ENCODE data around the gene PAQR8. TPM values are rescaled to one million over a fixed set of nuclear protein-coding genes. Genes with fewer than 3 reads are reported as not detected.

PAQR8 gene
- polyA plus RNA-seq, 1 of the 3 experiments (the other 2 are of a cell fraction), result 2.3 TPM

DNA sequence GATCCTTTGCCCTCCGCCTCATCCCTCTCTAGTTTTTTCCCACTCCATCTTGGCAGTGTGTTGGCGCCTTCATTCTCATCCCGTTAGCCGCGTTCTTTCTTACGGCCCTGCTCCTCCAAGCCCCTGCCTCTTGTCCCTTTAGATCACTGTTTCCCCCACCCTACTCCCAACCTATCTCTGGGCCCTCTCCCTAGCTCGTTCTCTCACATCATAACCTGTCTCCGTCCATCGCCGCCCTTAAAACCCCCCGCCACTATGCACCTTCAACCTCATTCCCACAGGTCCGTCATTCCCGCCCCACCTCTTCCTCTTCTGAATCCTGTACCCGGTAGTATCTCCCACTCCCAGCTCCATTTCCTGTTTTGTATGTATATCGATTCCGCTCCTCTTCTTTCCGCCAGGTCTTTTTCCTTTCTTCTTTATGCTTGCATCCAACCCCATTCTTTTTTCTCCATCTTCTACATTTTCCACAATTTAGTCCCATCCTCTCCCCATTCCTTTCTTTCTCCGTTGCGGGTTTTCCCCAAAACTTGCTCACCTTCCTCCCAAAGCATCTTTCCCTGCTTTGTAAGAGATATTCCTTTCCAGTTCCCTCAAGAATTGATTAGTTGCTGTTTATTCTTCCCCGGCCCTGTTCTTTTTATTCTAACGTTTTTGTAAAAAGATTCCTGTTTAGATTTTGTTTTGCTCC lies 58.9 kb downstream of the PAQR8 start:
- Histone ChIP-seq H3K9ac (peak overlapping the region; percentile 94), H3K9me2 (no peaks in the 10 kb centered on the region), H3K27ac (ENCODE audit: low read depth in 2 of 2, low read length in 1 of 2) (peak overlapping the region; percentile 53 to 97), H3K27me3 (ENCODE audit: insufficient read depth) (no peaks in the 10 kb centered on the region), H3K4me3 (ENCODE audit: low read depth in 2 of 2, low read length in 1 of 2) (peak overlapping the region; percentile 78 to 88), H3K4me2 (peak overlapping the region; percentile 91), H2AFZ (ENCODE audit: low read depth) (peak overlapping the region; percentile 58; the same call in 1 of the 2 replicates), H3K4me1 (ENCODE audit: control insufficient read depth in 1 of 2, insufficient read depth in 2 of 2, low read depth in 1 of 2, low read length in 1 of 2) (peaks cover 23 to 47% of the 10 kb centered on the region in 2 experiments), H3K9me3 (no peaks in the 10 kb centered on the region), H3K79me2 (ENCODE audit: insufficient read depth) (peaks cover 48% of the 10 kb centered on the region), H4K20me1 (ENCODE audit: insufficient read depth) (no peaks in the 10 kb centered on the region), H3K36me3 (replicated peaks in 1 of 2; ENCODE audit: control insufficient read depth in 1 of 2, insufficient read depth in 2 of 2, low read length in 1 of 2) (peaks cover 3 to 5% of the 10 kb centered on the region in 2 experiments), H3F3A (replicated peaks; ENCODE audit: insufficient read depth) (peaks cover 63% of the 10 kb centered on the region)
- peak; percentile 53 for DNase-seq
- TF ChIP-seq GABPA (IDR thresholded peaks at IDR 0.05; ENCODE audit: low read depth) (peak; percentile 77), RAD21 (IDR thresholded peaks at IDR 0.05; ENCODE audit: low read length) (peak; percentile 20), FOXM1 (IDR thresholded peaks at IDR 0.05; ENCODE audit: low read depth) (no peak), GATA2 (CRISPR knock-in tag; IDR thresholded peaks at IDR 0.05) (no peak), RCOR1 (IDR thresholded peaks at IDR 0.05; ENCODE audit: low read length) (no peak), ELF1 (IDR thresholded peaks at IDR 0.05) (peak; percentile 80), MEF2A (IDR thresholded peaks at IDR 0.05; ENCODE audit: borderline replicate concordance, low read depth) (no peak), POLR2AphosphoS5 (IDR thresholded peaks at IDR 0.05; ENCODE audit: low read depth, low read length) (peak; percentile 71; the same call in 1 of the 2 replicates), TCF12 (IDR thresholded peaks at IDR 0.05) (no peak), YY1 (IDR thresholded peaks at IDR 0.05; ENCODE audit: low read depth) (peak; percentile 60; the same call in 1 of the 2 replicates), SIN3A (IDR thresholded peaks at IDR 0.05; ENCODE audit: borderline replicate concordance, low read depth, low read length) (peak; percentile 81), TEAD4 (IDR thresholded peaks at IDR 0.05; ENCODE audit: borderline replicate concordance, insufficient read depth) (no peak), EP300 (IDR thresholded peaks at IDR 0.05; ENCODE audit: borderline replicate concordance in 1 of 2, low read depth in 1 of 2, low read length in 1 of 2) (0 out of 4 replicates have a peak, but pooled peaks of 1 of the 2 experiments have one; percentile 10), RXRA (IDR thresholded peaks at IDR 0.05; ENCODE audit: borderline replicate concordance, low read depth) (no peak), MXI1 (IDR thresholded peaks at IDR 0.05; ENCODE audit: low read depth, low read length) (peak; percentile 64), NRF1 (IDR thresholded peaks at IDR 0.05; ENCODE audit: low read depth, low read length) (no peak)
- TF ChIP-seq, protein P1, sequence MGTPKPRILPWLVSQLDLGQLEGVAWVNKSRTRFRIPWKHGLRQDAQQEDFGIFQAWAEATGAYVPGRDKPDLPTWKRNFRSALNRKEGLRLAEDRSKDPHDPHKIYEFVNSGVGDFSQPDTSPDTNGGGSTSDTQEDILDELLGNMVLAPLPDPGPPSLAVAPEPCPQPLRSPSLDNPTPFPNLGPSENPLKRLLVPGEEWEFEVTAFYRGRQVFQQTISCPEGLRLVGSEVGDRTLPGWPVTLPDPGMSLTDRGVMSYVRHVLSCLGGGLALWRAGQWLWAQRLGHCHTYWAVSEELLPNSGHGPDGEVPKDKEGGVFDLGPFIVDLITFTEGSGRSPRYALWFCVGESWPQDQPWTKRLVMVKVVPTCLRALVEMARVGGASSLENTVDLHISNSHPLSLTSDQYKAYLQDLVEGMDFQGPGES (IDR thresholded peaks at IDR 0.05; ENCODE audit: low read depth, low read length), result no peak
- TF ChIP-seq, protein P2, sequence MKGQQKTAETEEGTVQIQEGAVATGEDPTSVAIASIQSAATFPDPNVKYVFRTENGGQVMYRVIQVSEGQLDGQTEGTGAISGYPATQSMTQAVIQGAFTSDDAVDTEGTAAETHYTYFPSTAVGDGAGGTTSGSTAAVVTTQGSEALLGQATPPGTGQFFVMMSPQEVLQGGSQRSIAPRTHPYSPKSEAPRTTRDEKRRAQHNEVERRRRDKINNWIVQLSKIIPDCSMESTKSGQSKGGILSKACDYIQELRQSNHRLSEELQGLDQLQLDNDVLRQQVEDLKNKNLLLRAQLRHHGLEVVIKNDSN (IDR thresholded peaks at IDR 0.05; ENCODE audit: borderline replicate concordance, low read depth), result no peak
- under 1% methylated on average over 21 of the region's 21 CpGs for WGBS (ENCODE audit: low lambda C conversion rate)
- ChIA-PET POLR2A (interaction anchor here (0.9 to 1.9 kb wide), 5 partner anchors 130 to 250 kb away, joined by 3 to 6 read pairs (median 4); partner anchors contain the start of genes TMEM14A and TRAM2), CTCF (interaction anchor here (0.7 to 6.2 kb wide), 13 partner anchors 12 to 244 kb away, joined by 3 to 94 read pairs (median 5); partner anchors contain the start of genes PAQR8 and TRAM2)
